OCI-LY1 (cell line): ENCODE results near the gene GALR1.

Experiments used
- H2AFZ ChIP-seq: fragments of 200-600 bp; sonication (generic), shearing (Covaris generic); 2 replicates; pipeline ENCODE4 v1.6.0; 2014; ENCODE audit warnings: antibody characterized with exemption, mild to moderate bottlenecking, low read length
- H3F3A ChIP-seq: fragments of 200-600 bp; sonication (generic), shearing (Covaris generic); 2 replicates; pipeline ENCODE4 v1.6.0; 2014; ENCODE audit warnings: mild to moderate bottlenecking, antibody characterized with exemption, low read length, moderate library complexity; ENCODE audit not compliant: insufficient read depth
- H3K27ac ChIP-seq: fragments of 200-600 bp; sonication (generic); 2 replicates; pipeline ENCODE4 v1.5.1; 2014; ENCODE audit warnings: low read length, mixed run types, mild to moderate bottlenecking, low read depth; ENCODE audit not compliant: poor library complexity, severe bottlenecking
- H3K27me3 ChIP-seq: fragments of 200-600 bp; sonication (generic); 2 replicates; pipeline ENCODE4 v1.6.0; 2014; ENCODE audit warnings: antibody characterized with exemption, mild to moderate bottlenecking, low read length, moderate library complexity; ENCODE audit not compliant: insufficient read depth
- H3K36me3 ChIP-seq: fragments of 200-600 bp; sonication (generic); 2 replicates; pipeline ENCODE4 v1.6.1; 2014; ENCODE audit warnings: mild to moderate bottlenecking, antibody characterized with exemption, low read length, moderate library complexity, mixed read lengths; ENCODE audit not compliant: insufficient read depth
- H3K4me1 ChIP-seq: fragments of 200-600 bp; sonication (generic); 2 replicates; pipeline ENCODE4 v1.5.1; 2014; ENCODE audit warnings: mild to moderate bottlenecking, low read length, moderate library complexity; ENCODE audit not compliant: insufficient read depth, severe bottlenecking
- H3K4me2 ChIP-seq: fragments of 200-600 bp; sonication (generic), shearing (Covaris generic); 2 replicates; pipeline ENCODE4 v1.6.1; 2014; ENCODE audit warnings: low read length
- H3K4me3 ChIP-seq: fragments of 200-600 bp; sonication (generic); 2 replicates; pipeline ENCODE4 v1.5.1; 2014; ENCODE audit warnings: low read length, low read depth, mild to moderate bottlenecking, mixed read lengths; ENCODE audit not compliant: poor library complexity, severe bottlenecking
- H3K79me2 ChIP-seq: fragments of 200-600 bp; shearing (Covaris generic); 2 replicates; pipeline ENCODE4 v1.6.1; 2016; ENCODE audit warnings: mixed run types, low read length, mixed read lengths; ENCODE audit not compliant: insufficient read depth
- H3K9ac ChIP-seq: fragments of 200-600 bp; sonication (generic), shearing (Covaris generic); 2 replicates; pipeline ENCODE4 v1.6.1; 2014; ENCODE audit warnings: mild to moderate bottlenecking, low read length, mixed read lengths
- H3K9me2 ChIP-seq: fragments of 200-600 bp; sonication (generic), shearing (Covaris generic); 2 replicates; pipeline ENCODE4 v1.6.1; 2014; ENCODE audit warnings: low read depth, mild to moderate bottlenecking, low read length, mixed read lengths
- H3K9me3 ChIP-seq: fragments of 200-600 bp; shearing (Covaris generic); 2 replicates; pipeline ENCODE4 v1.6.1; 2014; ENCODE audit warnings: low read length, mixed read lengths
- H4K20me1 ChIP-seq: fragments of 200-600 bp; sonication (generic), shearing (Covaris generic); 2 replicates; pipeline ENCODE4 v1.6.0; 2016; ENCODE audit warnings: mild to moderate bottlenecking, low read length; ENCODE audit not compliant: insufficient read depth
- EZH2 ChIP-seq: fragments of 200-600 bp; sonication (generic), shearing (Covaris generic); IDR thresholded peaks from 2 replicates; pipeline ENCODE4 v1.8.0; 2017; ENCODE audit warnings: borderline replicate concordance, mixed run types, mild to moderate bottlenecking, antibody characterized with exemption, low read length, moderate library complexity, mixed read lengths
- TF ChIP-seq, protein P1 (sequence below): fragments of 200-600 bp; sonication (generic), shearing (Covaris generic); IDR thresholded peaks from 2 replicates; pipeline ENCODE4 v1.5.1; 2017; ENCODE audit warnings: mild to moderate bottlenecking, antibody characterized with exemption, low read length, moderate library complexity, mixed read lengths

Gene GALR1

DNA sequence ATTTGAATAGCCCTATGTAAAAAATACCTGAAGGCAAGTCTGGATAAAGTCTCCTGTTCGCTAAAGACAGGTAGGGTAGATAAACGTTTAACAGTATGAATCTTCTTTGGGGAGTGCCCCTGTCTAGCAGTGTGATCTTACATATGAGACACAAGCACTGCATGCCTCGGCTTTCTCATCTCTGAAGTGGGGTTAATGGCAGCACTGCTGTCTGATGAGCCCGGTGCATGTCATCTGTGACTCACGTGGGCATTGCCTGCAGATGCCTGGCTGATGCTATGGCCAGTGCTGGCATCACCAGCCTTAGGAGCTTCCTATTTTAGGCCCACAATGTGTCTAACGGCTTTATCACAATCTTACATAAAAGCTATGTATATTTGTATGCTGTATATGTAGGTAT, 50.1 kb downstream of the GALR1 start:
- Histone ChIP-seq H3F3A (no peaks in the 10 kb centered on the region), H3K4me3 (no peak overlapping the region), H4K20me1 (no peaks in the 10 kb centered on the region), H3K27ac (no peak overlapping the region), H3K36me3 (no peaks in the 10 kb centered on the region), H3K27me3 (peaks cover 8% of the 10 kb centered on the region; the same call in 1 of the 2 replicates), H3K79me2 (no peaks in the 10 kb centered on the region), H3K4me2 (no peak overlapping the region), H3K9me3 (no peaks in the 10 kb centered on the region), H3K9me2 (no peaks in the 10 kb centered on the region), H2AFZ (no peak overlapping the region), H3K9ac (no peak overlapping the region), H3K4me1 (no peaks in the 10 kb centered on the region)
- TF ChIP-seq, protein P1, sequence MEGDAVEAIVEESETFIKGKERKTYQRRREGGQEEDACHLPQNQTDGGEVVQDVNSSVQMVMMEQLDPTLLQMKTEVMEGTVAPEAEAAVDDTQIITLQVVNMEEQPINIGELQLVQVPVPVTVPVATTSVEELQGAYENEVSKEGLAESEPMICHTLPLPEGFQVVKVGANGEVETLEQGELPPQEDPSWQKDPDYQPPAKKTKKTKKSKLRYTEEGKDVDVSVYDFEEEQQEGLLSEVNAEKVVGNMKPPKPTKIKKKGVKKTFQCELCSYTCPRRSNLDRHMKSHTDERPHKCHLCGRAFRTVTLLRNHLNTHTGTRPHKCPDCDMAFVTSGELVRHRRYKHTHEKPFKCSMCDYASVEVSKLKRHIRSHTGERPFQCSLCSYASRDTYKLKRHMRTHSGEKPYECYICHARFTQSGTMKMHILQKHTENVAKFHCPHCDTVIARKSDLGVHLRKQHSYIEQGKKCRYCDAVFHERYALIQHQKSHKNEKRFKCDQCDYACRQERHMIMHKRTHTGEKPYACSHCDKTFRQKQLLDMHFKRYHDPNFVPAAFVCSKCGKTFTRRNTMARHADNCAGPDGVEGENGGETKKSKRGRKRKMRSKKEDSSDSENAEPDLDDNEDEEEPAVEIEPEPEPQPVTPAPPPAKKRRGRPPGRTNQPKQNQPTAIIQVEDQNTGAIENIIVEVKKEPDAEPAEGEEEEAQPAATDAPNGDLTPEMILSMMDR: no peak
- no peak for TF ChIP-seq EZH2

DNA sequence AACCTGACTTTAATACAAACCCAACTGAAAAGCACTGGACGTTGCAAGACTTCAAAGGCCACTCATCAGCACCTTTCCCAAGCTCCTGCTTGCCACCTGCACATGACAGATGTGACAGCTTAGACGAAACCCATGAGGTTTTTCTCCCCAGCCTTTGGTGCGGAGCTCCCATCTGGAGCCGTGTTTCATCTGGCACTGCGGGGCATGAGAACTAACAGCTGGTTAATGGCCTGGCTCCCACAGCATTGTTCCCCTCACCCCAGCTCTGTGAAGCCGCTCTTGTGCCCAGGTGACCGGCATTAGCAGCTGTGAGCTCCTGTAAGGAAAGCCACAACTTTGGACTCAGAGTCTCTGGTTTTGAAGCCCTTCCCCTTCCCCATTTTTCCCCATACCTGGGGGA, 50.9 kb downstream of the GALR1 start:
- Histone ChIP-seq H3K79me2 (no peaks in the 10 kb centered on the region), H3K4me2 (no peak overlapping the region), H4K20me1 (no peaks in the 10 kb centered on the region), H3K9me2 (no peaks in the 10 kb centered on the region), H3K27me3 (peaks cover 8% of the 10 kb centered on the region; the same call in 1 of the 2 replicates), H3K27ac (no peak overlapping the region), H3F3A (no peaks in the 10 kb centered on the region), H2AFZ (no peak overlapping the region), H3K4me1 (no peaks in the 10 kb centered on the region), H3K9me3 (no peaks in the 10 kb centered on the region), H3K4me3 (no peak overlapping the region), H3K36me3 (no peaks in the 10 kb centered on the region), H3K9ac (no peak overlapping the region)
- TF ChIP-seq EZH2: no peak
- TF ChIP-seq, protein P1: no peak

GRCh38 chr18:77304268-77304667, 54.6 kb downstream of the GALR1 start:
- no peaks in the 10 kb centered on the region for H3K9me3 ChIP-seq
- H3F3A ChIP-seq: no peaks in the 10 kb centered on the region
- H3K27me3 ChIP-seq: peaks cover 5% of the 10 kb centered on the region; the same call in 1 of the 2 replicates
- no peaks in the 10 kb centered on the region for H3K9me2 ChIP-seq
- H3K9ac ChIP-seq: no peak overlapping the region
- no peaks in the 10 kb centered on the region for H3K36me3 ChIP-seq
- no peaks in the 10 kb centered on the region for H3K79me2 ChIP-seq
- no peak overlapping the region for H3K27ac ChIP-seq
- H2AFZ ChIP-seq: no peak overlapping the region
- no peak overlapping the region for H3K4me2 ChIP-seq
- H4K20me1 ChIP-seq: no peaks in the 10 kb centered on the region
- no peaks in the 10 kb centered on the region for H3K4me1 ChIP-seq
- TF ChIP-seq, protein P1: no peak
- no peak for TF ChIP-seq EZH2
- no peak overlapping the region for H3K4me3 ChIP-seq
